Right lobe of liver (tissue), 6 donors: ENCODE data around the gene MYL1. TPM values are rescaled to one million over a fixed set of nuclear protein-coding genes. Genes with fewer than 3 reads are reported as not detected.

Source experiments
- ATAC-seq, 4 donors: fragments of 200-7000 bp; cut with Tn5 transposase; one replicate each; pipeline ENCODE4 v1.9.1; 2020; ENCODE audit warnings: mild to moderate bottlenecking in 4 of 4, moderate library complexity in 4 of 4
- DNase-seq, 3 donors: peaks; one replicate each; pipeline ENCODE4 v3.0.0-alpha.2; 2020
- H3K27ac ChIP-seq, 3 donors: fragments of 200-600 bp; one replicate each; pipeline ENCODE4 v1.8.0; 2022
- H3K27me3 ChIP-seq, 2 donors: fragments of 200-600 bp; one replicate each; pipeline ENCODE4 v1.8.0; 2022
- H3K36me3 ChIP-seq, 4 donors: fragments of 200-600 bp; sonication (generic) in 1 of 4; one replicate each; pipeline versions ENCODE4 v1.5.1 to v1.8.0; 2017 to 2022; ENCODE audit warnings: control low read depth in 1 of 4
- H3K4me1 ChIP-seq, 4 donors: fragments of 200-600 bp; sonication (generic) in 1 of 4; one replicate each; pipeline versions ENCODE4 v1.5.1 to v1.8.0; 2017 to 2022; ENCODE audit warnings: control low read depth in 1 of 4
- H3K4me3 ChIP-seq, 3 donors: fragments of 200-600 bp; one replicate each; pipeline ENCODE4 v1.8.0; 2022
- H3K9me3 ChIP-seq, 4 donors: fragments of 200-600 bp; sonication (generic) in 1 of 4; one replicate each; pipeline versions ENCODE4 v1.5.1 to v1.8.0; 2017 to 2022; ENCODE audit warnings: control low read depth in 1 of 4
- POLR2A ChIP-seq: fragments of 450-650 bp; IDR thresholded peaks from one replicate; pipeline ENCODE4 v1.6.1; 2017; ENCODE audit warnings: antibody characterized with exemption, mild to moderate bottlenecking
- WGBS: methylation state at CpG from one replicate; pipeline ENCODE4 v1.1.6; 2018; ENCODE audit warnings: low coverage, low lambda C conversion rate; ENCODE audit not compliant: insufficient coverage; ENCODE audit errors: missing lambda C conversion rate; 5-methylcytosine and 5-hydroxymethylcytosine counted together
- intact Hi-C, 2 donors: fragments of 100-400 bp; cut with DNase I; formaldehyde crosslinking; loops; one replicate each; pipeline versions ENCODE4 v1.11.2 to v1.14.1; 2022
- long read RNA-seq: library from polyadenylated mRNA; unstranded; transcript quantifications from one replicate; pipeline ENCODE4 v2.0.0, GENCODE V29; 2019
- total RNA-seq, 6 experiments: library from RNA; depleted of rRNA in 2 of 6; stranded (reverse); fragments of >200 nt in 2 of 6; fragmentation: NEBNext Ultra II Directional in 3 of 6; extraction: Animal tissue kit (Norgen Biotek cat#: 25700) in 3 of 6; gene quantifications; one replicate each; pipeline versions ENCODE4 v1.1.0 to v1.2.4, GENCODE V29; 2016 to 2023
- TF ChIP-seq, protein P1 (sequence below), 4 donors: fragments of 200-600 bp in 3 of 4; fragments of 450-650 bp in 1 of 4; IDR thresholded peaks; one replicate each; pipeline versions ENCODE4 v1.5.1 to v1.8.0; 2016 to 2022; ENCODE audit warnings: antibody characterized with exemption in 4 of 4, mild to moderate bottlenecking in 2 of 4
- donor health status: DM: no; HTN: yes; CAD: no.
- donor health status: DM: no; HTN: no; CAD: no.
- donor health status: DM: no; HTN: no; CAD: no.
- donor health status: DM: no; HTN: yes; CAD: no.
- donor health status: DM: no; HTN: yes; CAD: no.

Gene MYL1
- total RNA-seq = 1 to 10 TPM in 1 of 6 experiments, under 1 TPM in 1, not detected in 4; 0.28 to 1.3 TPM
- long read RNA-seq = 0 reads

DNA sequence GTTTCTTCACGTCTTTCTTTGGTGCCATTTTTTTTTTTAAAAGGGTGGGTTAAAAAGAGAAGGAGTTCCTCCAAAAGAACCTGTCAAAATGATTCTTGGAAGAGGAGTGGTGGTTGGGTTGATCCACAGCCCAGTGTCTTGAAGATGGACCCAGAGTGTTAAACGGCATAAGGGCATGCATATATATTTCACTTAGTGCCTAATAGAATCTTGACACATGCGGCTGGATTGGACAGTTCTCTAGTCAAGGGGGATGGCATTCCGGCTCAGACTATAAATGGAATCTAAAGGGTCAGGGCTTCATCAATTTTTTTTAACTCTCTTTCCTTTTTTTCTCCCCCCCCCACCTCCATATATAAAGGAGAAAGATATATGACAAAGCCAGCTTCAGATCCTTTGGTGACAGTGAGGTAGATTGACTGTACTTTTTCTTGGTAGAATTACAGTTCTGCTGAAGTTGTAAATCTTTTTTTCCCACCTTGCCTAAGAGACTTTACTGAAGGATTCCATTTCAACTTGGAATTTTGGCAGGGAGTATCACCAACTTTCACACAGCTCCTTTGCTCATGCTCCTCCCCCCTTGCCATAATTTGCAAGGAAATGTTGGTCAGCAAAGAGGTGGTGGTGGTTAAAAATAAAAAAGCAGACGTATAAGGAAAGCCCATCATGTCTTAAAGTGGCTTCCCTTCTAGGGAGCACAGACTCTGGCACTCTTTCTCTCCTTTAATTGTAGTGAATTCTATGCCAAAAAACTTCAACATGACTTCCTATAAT, at the start of gene MYL1:
MYL1 (minus strand) TSS at position 160 of the 774 bp plus-strand sequence; CDS start at position 28, 132 bp downstream.
- H3K4me1 ChIP-seq = no peaks in the 10 kb centered on the region
- H3K4me3 ChIP-seq = no peak within 1 kb of the TSS
- no peaks in the 10 kb centered on the region for H3K27me3 ChIP-seq
- WGBS = 47% methylated on average over 5 of the region's 5 CpGs
- DNase-seq (no peak), ATAC-seq (no peak)
- intact Hi-C loops = no loop called here
- H3K36me3 ChIP-seq = no peaks in the 10 kb centered on the region
- TF ChIP-seq, protein P1, sequence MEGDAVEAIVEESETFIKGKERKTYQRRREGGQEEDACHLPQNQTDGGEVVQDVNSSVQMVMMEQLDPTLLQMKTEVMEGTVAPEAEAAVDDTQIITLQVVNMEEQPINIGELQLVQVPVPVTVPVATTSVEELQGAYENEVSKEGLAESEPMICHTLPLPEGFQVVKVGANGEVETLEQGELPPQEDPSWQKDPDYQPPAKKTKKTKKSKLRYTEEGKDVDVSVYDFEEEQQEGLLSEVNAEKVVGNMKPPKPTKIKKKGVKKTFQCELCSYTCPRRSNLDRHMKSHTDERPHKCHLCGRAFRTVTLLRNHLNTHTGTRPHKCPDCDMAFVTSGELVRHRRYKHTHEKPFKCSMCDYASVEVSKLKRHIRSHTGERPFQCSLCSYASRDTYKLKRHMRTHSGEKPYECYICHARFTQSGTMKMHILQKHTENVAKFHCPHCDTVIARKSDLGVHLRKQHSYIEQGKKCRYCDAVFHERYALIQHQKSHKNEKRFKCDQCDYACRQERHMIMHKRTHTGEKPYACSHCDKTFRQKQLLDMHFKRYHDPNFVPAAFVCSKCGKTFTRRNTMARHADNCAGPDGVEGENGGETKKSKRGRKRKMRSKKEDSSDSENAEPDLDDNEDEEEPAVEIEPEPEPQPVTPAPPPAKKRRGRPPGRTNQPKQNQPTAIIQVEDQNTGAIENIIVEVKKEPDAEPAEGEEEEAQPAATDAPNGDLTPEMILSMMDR (IDR thresholded peaks at IDR 0.05) = no peak
- no peak for TF ChIP-seq POLR2A
- no peak within 1 kb of the TSS for H3K27ac ChIP-seq
- H3K9me3 ChIP-seq = no peaks in the 10 kb centered on the region

DNA sequence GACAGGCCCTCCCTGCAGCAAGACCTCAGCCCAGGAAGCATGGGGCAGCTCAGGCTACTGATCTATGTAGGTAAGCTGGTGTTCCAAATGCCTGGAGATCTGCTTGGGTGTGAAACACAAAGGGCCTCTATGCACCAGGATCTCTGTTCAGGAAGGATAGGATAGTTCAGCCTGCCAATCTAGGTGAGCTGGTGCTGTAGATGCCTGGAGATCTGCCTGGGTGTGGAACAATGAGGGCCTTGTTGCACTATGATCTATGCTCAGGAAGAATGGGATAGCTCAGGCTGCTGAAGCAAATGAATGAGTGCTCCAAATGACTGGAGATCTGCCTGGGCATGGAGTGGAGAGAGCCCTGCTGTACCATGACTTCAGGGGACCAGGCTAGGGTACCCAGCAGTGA, 48.9 kb upstream of the MYL1 start:
- TF ChIP-seq POLR2A = no peak
- TF ChIP-seq, protein P1 (IDR thresholded peaks at IDR 0.05) = no peak
- no peak for ATAC-seq

DNA sequence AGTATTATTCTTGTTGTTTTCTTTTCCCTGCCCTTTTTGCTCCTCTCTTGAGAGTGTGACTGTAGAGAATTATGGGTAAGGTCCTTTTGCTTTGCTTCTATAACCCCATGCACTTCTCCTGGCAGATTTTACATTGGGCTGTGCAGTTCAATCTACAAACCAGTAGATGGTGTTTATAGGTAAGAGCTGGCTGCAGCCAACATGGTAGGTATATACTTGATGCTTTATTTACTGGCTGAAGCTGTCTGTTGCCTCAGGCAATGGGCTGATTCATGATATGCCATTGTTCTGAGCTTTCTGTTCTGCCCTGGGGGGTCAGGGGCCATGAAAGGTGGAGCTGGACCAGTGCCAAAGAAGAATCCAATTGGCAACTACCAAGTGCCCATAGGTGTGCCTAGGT, 48.3 kb upstream of the MYL1 start:
- Histone ChIP-seq H3K36me3 (no peaks in the 10 kb centered on the region), H3K4me1 (no peaks in the 10 kb centered on the region)

More for the DNA sequence above, 48.9 kb upstream of the MYL1 start:
- DNase-seq = no peak
- Histone ChIP-seq H3K27me3 (no peaks in the 10 kb centered on the region), H3K27ac (no peak overlapping the region), H3K9me3 (no peaks in the 10 kb centered on the region), H3K4me1 (no peaks in the 10 kb centered on the region), H3K4me3 (no peak overlapping the region), H3K36me3 (no peaks in the 10 kb centered on the region)
- intact Hi-C loops = no loop called here

DNA sequence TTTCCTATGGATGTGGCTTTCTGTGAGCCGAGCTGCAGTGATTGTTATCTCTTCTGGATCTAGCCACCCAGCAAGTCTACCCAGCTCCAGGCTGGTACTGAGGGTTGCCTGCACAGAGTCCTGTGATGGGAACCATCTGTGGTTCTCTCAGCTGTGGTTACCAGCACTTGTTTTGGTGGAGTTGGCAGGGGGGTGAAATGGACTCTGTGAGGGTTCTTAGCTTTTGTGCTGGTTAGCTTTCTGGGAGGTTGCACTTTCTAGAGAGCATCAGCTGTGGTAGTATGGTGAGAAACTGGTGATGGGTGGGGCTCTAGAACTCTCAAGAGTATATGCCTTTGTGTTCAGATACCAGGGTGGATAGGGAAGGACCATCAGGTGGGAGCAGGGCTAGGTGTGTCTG, 45.4 kb upstream of the MYL1 start:
- H3K27ac ChIP-seq = no peak overlapping the region
- DNase-seq (no peak), ATAC-seq (no peak)
- no peaks in the 10 kb centered on the region for H3K4me1 ChIP-seq
- TF ChIP-seq POLR2A = no peak
- H3K4me3 ChIP-seq = no peak overlapping the region
- no peaks in the 10 kb centered on the region for H3K36me3 ChIP-seq
- 25% methylated on average over 1 of the region's 1 CpG for WGBS
- intact Hi-C loops = no loop called here
- H3K27me3 ChIP-seq = no peaks in the 10 kb centered on the region
- H3K9me3 ChIP-seq = no peaks in the 10 kb centered on the region

More for the DNA sequence above, 48.3 kb upstream of the MYL1 start:
- Histone ChIP-seq H3K4me3 (no peak overlapping the region), H3K27me3 (no peaks in the 10 kb centered on the region), H3K27ac (no peak overlapping the region), H3K9me3 (no peaks in the 10 kb centered on the region)
- intact Hi-C loops = no loop called here
- TF ChIP-seq, protein P1 (IDR thresholded peaks at IDR 0.05) = peak in 2 of 4 donors; percentile 5 to 21
- no peak for TF ChIP-seq POLR2A
- DNase-seq (no peak), ATAC-seq (peak in 1 of 4 donors; percentile 28)

DNA sequence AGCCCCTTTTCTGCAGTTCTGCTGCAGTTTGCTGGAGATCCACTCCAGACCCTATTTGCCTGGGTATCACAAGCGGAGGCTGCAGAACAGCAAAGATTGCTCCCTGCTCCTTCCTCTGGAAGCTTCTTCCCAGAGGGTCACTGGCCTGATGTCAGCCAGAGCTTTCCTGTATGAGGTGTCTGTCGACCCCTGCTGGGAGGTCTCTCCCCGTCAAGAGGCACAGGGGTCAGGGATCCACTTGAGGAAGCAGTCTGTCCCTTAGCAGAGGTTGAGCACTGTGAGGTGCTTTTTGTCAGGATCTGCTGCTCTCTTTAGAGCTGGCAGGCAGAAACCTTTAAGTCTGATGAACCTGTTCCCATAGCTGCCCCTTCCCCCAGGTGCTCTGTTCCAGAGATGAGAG, 42.0 kb upstream of the MYL1 start:
- Histone ChIP-seq H3K4me3 (no peak overlapping the region), H3K4me1 (no peaks in the 10 kb centered on the region), H3K27ac (no peak overlapping the region), H3K27me3 (no peaks in the 10 kb centered on the region), H3K36me3 (no peaks in the 10 kb centered on the region), H3K9me3 (no peaks in the 10 kb centered on the region)
- DNase-seq = no peak
- TF ChIP-seq POLR2A = no peak
- TF ChIP-seq, protein P1 (IDR thresholded peaks at IDR 0.05) = no peak
- 0% methylated on average over 2 of the region's 3 CpGs for WGBS
- ATAC-seq = no peak
- intact Hi-C loops = no loop called here
